NOMO-1 treated with dmso at 0.1 percent for 144 hours (cell line): Measurements from ENCODE around the gene VSIG10.
"Not testable (repeated sequence)": the region's sequence is repeated elsewhere in the genome, so short reads cannot be mapped to it uniquely, and the experiment has no call there.

Experiments
- DNase-seq: peaks from one replicate; lab custom pipeline; 2025; ENCODE audit not compliant: unreplicated experiment; lab: John Stamatoyannopoulos, UW

The VSIG10 gene

GRCh38 chr12:118034429-118035189 is 69.2 kb downstream of the VSIG10 start:
- DNase-seq: no peak

GRCh38 chr12:118033902-118034301 is 69.9 kb downstream of the VSIG10 start:
- DNase-seq: no peak

GRCh38 chr12:118033323-118033722 is 70.5 kb downstream of the VSIG10 start:
- no peak for DNase-seq

- DNase-seq: no peak
Observed at GRCh38 chr12:118032188-118032587, 71.6 kb downstream of the VSIG10 start.

- DNase-seq: no peak
Observed at GRCh38 chr12:118029166-118029565, 74.6 kb downstream of the VSIG10 start.

- no peak for DNase-seq
Observed at GRCh38 chr12:118025168-118025567, 78.6 kb downstream of the VSIG10 start.

GRCh38 chr12:118023301-118023860 is 80.4 kb downstream of the VSIG10 start:
- no peak for DNase-seq

- no peak for DNase-seq
Observed at GRCh38 chr12:118022728-118023109, 81.1 kb downstream of the VSIG10 start.

- not testable (repeated sequence) for DNase-seq
Observed at GRCh38 chr12:118022097-118022727, 81.6 kb downstream of the VSIG10 start.

- DNase-seq: no peak
Observed at GRCh38 chr12:118020036-118020435, 83.8 kb downstream of the VSIG10 start.

- DNase-seq: no peak
Observed at GRCh38 chr12:118017926-118018325, 85.9 kb downstream of the VSIG10 start.

GRCh38 chr12:118016424-118017264 is 87.2 kb downstream of the VSIG10 start, which contains the start of gene RFC5:
TSS of gene RFC5 (plus strand) at chr12:118016703. CDS start at chr12:118016828, 125 bp downstream.
- DNase-seq: peak; percentile 96

- DNase-seq: no peak
Observed at GRCh38 chr12:118015944-118016343, 87.9 kb downstream of the VSIG10 start.

- DNase-seq: no peak
Observed at GRCh38 chr12:118015306-118015705, 88.5 kb downstream of the VSIG10 start.
